HL-60 (cell line): Measurements from ENCODE around the gene ZFP36.
A peak's percentile ranks its signal among the peaks of the same experiment; 100 is the strongest.

Experiments used
- DNase-seq, 2 experiments: peaks; one replicate each; pipeline ENCODE4 v3.0.0-alpha.2; 2010 to 2020; ENCODE audit warnings: low read depth in 1 of 2, low spot score in 1 of 2
- H3K27ac ChIP-seq: fragments of 250-450 bp; sonication (Bioruptor Pico); replicated peaks from 2 replicates; pipeline ENCODE4 v1.5.1; 2020; ENCODE audit warnings: mild to moderate bottlenecking, moderate library complexity
- H3K27me3 ChIP-seq: fragments of 250-450 bp; sonication (Bioruptor Pico); 2 replicates; pipeline ENCODE4 v1.5.1; 2021; ENCODE audit warnings: mild to moderate bottlenecking, moderate library complexity; ENCODE audit not compliant: insufficient read depth, poor library complexity, severe bottlenecking
- H3K4me3 ChIP-seq: replicated peaks from 2 replicates; pipeline ENCODE4 v1.5.1; 2011; ENCODE audit warnings: mild to moderate bottlenecking, control low read depth, low read length; ENCODE audit not compliant: insufficient read depth
- CTCF ChIP-seq: IDR thresholded peaks from one replicate; pipeline ENCODE4 v1.5.1; 2011; ENCODE audit warnings: low read length, control low read depth, inconsistent platforms; ENCODE audit not compliant: insufficient read depth
- GABPA ChIP-seq: IDR thresholded peaks from 2 replicates; pipeline ENCODE4 v1.6.1; 2012; ENCODE audit warnings: low read depth
- POLR2AphosphoS5 ChIP-seq: IDR thresholded peaks from 2 replicates; pipeline ENCODE4 v1.6.1; 2012; ENCODE audit warnings: low read depth
- SPI1 ChIP-seq: IDR thresholded peaks from 2 replicates; pipeline ENCODE4 v1.6.1; 2012; ENCODE audit warnings: low read depth, mild to moderate bottlenecking, borderline replicate concordance
- TF ChIP-seq, protein P1 (sequence below): IDR thresholded peaks from 2 replicates; pipeline ENCODE4 v1.6.1; 2012; ENCODE audit warnings: low read depth; ENCODE audit not compliant: insufficient replicate concordance

ZFP36 gene

DNA sequence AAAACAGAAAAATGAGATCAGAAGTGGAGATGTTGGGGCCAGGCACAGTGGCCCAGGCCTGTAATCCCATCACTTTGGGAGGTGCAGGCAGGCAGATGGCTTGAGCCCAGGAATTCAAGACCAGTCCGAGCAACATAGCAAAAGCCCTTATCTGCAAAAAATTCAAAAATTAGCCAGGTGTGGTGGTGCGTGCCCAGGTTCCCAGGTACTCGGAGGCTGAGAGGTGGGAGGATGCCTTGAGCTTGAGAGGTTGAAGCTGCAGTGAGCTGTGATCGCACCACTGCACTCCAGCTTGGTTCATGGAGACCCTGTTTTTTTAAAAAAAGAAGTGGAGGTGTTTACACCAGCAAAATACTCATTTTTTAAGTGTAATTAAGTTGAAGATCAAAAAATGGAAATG lies 6.6 kb upstream of the ZFP36 start:
- Histone ChIP-seq H3K4me3 (no peak overlapping the region), H3K27ac (no peak overlapping the region), H3K27me3 (no peaks in the 10 kb centered on the region)
- TF ChIP-seq CTCF = no peak
- TF ChIP-seq, protein P1, sequence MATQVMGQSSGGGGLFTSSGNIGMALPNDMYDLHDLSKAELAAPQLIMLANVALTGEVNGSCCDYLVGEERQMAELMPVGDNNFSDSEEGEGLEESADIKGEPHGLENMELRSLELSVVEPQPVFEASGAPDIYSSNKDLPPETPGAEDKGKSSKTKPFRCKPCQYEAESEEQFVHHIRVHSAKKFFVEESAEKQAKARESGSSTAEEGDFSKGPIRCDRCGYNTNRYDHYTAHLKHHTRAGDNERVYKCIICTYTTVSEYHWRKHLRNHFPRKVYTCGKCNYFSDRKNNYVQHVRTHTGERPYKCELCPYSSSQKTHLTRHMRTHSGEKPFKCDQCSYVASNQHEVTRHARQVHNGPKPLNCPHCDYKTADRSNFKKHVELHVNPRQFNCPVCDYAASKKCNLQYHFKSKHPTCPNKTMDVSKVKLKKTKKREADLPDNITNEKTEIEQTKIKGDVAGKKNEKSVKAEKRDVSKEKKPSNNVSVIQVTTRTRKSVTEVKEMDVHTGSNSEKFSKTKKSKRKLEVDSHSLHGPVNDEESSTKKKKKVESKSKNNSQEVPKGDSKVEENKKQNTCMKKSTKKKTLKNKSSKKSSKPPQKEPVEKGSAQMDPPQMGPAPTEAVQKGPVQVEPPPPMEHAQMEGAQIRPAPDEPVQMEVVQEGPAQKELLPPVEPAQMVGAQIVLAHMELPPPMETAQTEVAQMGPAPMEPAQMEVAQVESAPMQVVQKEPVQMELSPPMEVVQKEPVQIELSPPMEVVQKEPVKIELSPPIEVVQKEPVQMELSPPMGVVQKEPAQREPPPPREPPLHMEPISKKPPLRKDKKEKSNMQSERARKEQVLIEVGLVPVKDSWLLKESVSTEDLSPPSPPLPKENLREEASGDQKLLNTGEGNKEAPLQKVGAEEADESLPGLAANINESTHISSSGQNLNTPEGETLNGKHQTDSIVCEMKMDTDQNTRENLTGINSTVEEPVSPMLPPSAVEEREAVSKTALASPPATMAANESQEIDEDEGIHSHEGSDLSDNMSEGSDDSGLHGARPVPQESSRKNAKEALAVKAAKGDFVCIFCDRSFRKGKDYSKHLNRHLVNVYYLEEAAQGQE = no peak
- no peak for TF ChIP-seq SPI1
- no peak for TF ChIP-seq POLR2AphosphoS5
- no peak for TF ChIP-seq GABPA
- no peak for DNase-seq

DNA sequence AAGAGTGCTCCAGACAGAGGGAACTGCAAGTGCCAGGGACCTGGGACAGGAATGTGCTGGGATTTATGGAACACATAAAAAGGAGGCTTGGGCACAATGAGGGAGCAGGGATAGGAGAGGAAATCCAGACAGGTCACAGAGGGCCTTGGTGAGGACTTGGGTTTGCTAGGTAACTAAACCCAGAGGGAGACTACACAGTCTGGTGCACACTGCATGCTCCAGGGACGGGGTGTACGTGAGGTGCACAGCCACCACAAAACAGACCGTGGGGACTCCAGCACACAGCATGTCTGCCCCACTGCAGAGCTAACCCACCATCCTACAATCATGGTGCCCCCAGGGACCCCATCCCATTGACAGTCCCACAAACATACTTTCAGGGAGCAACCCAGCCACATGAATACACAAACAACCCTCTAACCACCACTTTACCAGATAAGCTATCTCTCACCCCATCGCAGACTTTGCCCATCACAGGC lies 5.5 kb upstream of the ZFP36 start:
- no peak for DNase-seq
- Histone ChIP-seq H3K4me3 (no peak overlapping the region), H3K27me3 (no peaks in the 10 kb centered on the region), H3K27ac (no peak overlapping the region)
- TF ChIP-seq SPI1 (no peak), POLR2AphosphoS5 (no peak), GABPA (no peak), CTCF (no peak)
- TF ChIP-seq, protein P1 = no peak

- no peak overlapping the region; the same call in 1 of the 2 replicates for H3K4me3 ChIP-seq
These were observed 4.9 kb upstream of the ZFP36 start for GRCh38 chr19:39401549-39402345.

More at GRCh38 chr19:39401549-39402345, 4.9 kb upstream of the ZFP36 start:
- peak in 1 of 2 experiments; percentile 32 for DNase-seq
- TF ChIP-seq GABPA (no peak), CTCF (no peak), SPI1 (no peak), POLR2AphosphoS5 (no peak)
- TF ChIP-seq, protein P1 = no peak
- Histone ChIP-seq H3K27ac (peak overlapping the region; percentile 91), H3K27me3 (no peaks in the 10 kb centered on the region)
